GM19455 (cell line): ENCODE data around the gene MINDY4.
"Not testable (repeated sequence)": the region's sequence is repeated elsewhere in the genome, so short reads cannot be mapped to it uniquely, and the experiment has no call there.

ENCODE experiments used
- ATAC-seq: cut with Tn5 transposase; IDR thresholded peaks from one replicate; pipeline ENCODE4 v1.9.1; 2021; ENCODE audit not compliant: unreplicated experiment

The MINDY4 gene

DNA sequence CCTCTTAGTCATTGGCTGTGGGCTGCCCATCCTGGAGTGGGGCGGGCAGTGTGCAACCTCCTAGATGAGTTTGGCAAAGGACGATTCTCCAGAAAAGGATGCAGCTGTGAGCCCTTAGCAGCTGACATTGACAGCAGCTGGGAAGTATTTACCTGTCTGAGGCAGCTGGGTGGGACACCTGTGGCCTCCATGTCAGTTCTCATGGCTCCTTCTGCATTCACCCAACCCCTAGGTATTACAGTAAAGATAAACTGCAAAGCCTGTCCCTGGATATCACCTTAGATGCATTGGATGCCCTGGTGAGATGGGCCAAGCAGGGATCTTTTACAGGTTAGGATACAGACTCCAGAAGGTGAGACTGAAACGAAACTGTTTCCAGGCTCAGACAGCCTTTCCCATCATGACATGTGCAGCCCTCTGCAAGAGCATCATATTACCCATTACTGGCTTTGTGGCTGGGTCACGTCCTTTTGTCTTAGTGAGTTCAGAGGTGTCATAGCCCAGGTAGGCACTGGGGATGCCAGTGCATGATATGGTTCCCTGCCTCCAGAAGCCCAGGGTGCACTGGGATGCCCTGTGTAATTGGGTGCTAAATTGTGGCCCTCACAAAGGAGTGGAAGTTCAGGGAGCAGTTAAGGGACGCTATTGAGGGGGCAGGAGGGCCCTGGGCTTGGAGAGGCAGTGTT is 28.9 kb downstream of the MINDY4 start:
- no peak for ATAC-seq

DNA sequence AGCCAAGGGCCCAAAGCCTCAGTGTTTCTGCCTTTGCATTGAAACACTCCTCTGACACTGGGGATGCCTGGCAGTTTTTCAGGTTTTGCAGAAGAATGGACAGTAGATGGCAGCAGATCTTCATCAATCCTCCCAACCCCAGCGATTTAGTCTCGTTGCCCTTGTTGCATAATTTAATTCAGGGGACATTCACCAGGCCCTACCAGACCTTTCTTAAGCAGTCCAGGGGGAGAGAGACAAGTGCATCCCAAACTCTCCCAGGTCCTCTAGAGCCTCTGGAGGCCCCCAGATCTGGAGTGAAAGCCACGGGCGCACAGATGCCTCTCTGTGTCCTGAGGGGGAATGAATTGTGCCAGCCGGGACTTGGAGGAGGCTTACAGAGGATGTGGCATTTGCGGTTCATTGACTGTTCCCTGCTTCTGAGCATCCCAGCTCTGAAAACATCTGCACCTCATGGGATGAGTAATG is 29.6 kb downstream of the MINDY4 start:
- peak; percentile 36 for ATAC-seq

DNA sequence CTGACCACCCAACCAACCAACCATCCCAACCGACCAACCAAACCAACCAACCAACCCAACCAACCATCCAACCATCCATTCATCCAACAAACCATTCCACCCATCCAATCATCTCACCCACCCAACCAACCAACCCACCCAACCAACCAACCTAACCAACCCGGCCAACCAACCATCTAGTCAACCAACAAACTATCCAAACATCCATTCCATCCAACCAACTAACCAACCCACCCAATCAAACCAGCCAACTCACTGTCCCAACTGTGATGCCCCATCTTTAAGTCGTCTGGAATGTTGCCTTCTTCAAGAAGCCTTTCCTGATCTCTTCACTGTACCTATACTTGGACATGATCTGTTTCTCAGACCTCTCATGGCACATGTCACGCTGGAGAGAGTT is 31.6 kb downstream of the MINDY4 start:
- no peak for ATAC-seq

DNA sequence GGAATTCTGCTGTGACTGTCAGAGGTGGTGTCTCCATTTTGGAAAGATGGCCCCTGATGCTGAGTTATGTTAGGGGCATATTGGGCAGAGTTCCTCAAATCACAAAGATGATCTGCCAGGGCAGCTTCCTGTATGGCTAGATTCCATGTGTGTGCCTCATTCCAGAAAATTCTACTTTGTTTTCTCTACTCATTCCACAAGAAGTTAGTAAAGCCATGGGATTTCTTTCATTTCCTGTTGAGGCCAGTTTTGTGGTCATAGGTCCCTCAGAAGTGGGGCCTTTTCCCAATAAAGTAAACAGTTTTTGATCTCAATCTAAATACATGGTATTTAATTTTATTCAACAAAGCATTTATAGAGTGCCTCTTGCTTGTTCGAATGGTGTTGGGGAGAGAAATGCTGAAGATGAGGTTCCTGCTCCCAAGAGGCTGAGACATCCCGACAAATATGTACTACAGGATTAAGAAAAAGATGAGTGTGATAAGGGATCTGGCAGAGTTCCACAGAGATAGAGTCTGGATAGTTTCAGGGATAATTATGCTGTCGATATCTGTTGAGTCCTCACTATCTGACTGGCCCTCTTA is 33.0 kb downstream of the MINDY4 start:
- ATAC-seq, result no peak

DNA sequence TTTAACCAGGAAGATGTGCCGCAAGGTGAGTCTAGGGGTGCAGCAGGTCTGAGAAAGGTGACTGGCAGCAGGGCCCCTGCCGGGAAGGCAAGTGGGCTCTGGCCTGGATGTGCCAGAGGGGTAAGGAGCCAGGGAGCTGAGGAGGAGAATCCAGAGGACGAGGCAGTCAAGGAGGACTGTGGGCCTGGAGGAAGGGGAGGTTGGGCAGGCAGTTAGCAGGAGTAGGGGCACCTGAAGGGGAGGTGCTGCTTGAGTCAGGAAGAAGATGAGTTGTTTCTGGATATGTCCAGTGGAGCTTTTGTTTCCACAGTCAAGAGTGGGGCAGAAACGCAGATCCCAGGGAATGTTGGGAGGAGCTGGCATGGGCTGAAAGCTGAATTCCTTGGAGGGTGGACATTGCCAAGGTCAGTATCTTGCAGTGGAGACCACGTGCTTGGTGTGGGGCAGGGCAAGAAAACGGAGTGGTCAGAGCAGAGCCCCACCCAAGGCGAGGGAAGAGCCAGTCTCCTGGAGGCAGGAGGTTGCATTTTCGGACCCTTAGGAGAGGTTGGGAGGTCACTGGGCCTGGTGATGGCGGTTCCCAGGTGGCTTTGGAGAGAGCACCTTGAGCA is 34.0 kb downstream of the MINDY4 start:
- no peak for ATAC-seq

DNA sequence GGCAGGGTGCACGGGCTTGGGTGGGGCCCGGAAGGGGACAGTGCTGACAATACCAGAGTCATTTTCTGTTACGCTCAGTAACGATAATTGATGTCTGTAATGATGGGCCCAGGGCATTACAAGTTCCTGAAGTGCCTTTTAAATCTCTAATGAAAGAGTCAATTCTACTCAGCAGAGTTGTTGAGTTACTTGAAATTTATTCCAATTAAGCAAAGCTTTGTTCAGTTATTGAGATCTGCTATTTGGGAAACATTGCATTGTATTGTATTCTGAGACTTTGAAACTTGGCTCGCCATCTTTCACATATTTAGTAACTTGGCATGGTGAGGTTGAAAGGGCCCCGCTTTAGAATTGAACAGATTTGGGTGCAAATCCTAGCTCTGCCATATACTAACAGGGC is 34.7 kb downstream of the MINDY4 start:
- no peak for ATAC-seq

DNA sequence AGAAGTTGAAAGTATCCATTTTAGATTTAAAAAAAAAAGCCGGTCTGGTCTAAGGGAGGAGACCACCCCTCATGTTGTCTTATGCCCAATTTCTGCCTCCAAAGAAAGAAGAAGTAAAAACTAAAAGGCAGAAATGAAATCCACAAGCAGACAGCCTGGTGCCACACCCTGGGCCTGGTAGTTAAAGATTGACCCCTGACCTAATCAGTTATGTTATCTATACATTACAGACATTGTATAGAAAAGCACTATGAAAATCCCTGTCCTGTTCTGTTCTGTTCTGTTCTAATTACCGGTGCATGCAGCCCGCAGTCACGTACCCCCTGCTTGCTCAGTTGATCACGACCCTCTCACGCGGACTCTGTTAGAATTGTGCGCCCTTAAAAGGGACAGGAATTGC is 36.3 kb downstream of the MINDY4 start:
- ATAC-seq, result not testable (repeated sequence)

DNA sequence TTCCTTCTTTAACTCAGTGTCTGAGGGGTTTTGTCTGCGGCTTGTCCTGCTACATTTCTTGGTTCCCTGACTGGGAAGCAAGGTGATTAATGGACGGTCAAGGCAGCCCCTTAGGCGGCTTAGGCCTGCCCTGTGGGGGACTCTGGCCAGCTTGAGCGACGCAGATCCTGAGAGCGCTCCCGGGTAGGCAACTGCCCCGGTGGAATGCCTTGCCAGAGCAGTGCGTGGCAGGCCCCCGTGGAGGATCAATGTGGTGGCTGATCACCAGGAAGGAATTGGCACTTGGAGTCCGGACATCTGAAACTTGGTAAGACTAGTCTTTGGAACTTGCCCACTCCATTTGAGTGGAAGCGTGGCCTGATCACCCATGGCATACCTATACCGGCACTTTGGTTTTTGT is 36.7 kb downstream of the MINDY4 start:
- not testable (repeated sequence) for ATAC-seq

DNA sequence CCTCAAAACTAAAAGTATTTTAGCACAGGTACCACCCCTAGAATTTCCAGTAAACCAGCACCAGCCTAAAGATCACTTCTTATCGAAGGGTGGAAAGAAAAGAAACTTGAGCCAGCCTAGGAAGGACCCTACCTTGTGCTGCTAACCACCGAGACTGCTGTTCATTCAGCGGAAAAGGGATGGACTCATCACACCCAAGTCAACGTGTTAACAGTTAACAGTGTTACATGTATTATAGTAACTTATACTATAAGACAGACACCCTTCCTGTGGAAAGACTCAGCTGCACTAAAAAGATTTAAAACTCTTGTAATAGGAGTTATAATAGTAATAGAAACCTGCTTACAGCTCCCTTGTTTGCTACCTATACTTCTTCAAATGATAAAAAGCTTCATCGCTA is 39.8 kb downstream of the MINDY4 start:
- ATAC-seq, result no peak

DNA sequence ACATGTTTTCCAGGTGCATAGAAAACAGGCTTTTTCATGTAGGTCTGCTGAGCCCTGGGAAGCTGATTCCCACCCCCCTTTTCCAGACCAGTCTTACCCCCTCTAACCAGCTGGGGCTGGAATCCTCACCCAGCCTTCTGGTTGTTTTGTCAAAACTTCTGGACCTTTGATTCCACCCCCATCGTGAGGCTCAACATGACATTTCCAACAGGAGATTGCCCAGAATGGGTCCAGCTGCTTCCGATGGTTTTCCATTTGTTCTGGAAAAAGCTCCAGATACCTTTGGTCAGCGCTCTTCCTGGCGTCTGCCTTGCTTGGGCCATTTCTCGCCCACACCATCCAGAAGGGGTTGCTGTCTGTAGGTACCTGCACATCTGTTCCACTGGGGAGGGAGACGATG is 41.5 kb downstream of the MINDY4 start:
- no peak for ATAC-seq

DNA sequence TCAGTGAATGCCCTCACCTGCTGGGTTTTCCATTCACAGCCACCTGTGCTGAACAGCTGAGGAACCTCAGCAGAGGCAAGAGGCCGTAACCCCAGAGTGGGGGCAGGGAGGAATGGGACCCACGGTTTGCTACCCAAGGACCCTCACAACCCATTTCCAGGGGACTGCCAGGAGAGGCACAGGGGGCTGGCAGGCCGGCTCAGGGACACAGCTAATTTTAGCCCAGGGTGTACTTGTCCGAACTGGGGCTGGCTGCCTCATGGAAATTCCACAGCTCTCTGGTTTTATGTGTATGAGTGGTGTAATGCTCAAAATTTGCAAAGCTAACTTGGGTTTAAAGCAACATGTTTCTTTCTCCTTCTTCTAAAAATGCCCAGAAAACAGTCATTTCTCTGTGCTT is 42.2 kb downstream of the MINDY4 start:
- ATAC-seq, result no peak

DNA sequence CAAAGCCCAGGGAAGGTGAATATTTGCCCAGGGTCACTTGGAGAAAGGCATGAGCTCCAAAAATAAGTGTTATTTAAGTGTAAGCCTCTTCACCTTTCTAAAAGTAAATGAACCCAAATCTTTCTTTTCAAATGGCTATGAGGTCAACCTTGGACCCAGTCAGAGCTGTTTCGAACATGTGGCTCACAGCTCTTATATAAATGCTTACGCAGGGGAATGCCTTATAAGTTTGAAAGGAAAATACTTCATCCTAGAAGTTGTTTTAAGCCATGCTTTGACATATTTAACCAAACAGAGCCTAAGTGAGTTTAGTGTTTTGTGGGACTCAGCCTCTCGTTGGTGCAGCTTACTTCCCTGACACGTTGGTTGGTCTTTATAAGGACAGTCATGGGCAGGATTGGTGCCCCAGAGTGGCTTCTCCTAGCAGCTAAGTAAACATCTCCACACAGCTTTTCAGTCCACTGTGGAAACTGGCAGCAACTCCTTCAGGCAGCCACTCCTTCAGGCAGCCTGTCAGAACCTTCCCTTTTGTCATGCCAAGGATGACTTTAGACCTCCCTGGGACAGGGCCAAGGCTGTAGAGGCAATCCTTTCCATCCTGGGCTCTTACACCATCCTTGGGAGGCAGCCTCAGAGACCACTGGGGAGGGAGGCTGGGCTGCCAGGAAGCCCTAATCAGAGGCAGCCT is 43.6 kb downstream of the MINDY4 start:
- no peak for ATAC-seq

DNA sequence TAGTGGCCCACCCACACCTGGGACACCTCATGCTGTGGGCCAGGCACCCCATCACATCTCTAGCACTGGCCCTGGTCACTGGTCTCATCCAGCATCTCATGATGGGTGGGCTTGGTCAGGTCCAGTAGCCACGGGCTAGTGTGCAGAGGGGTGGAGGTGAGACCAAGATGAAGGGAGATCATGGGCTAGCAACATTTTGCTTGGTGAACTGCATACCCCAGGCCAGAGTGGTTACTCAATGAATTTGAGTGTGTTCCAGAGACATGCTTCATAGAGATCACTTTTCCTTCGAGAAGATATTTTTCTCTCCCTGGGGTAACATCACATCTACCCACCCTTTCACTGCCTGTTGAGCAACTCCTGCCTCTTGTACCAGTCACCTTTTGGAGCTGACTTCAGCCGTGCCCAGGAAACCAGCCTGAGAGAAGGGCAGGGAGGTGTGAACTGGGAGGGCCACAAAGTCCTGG is 44.2 kb downstream of the MINDY4 start:
- no peak for ATAC-seq

DNA sequence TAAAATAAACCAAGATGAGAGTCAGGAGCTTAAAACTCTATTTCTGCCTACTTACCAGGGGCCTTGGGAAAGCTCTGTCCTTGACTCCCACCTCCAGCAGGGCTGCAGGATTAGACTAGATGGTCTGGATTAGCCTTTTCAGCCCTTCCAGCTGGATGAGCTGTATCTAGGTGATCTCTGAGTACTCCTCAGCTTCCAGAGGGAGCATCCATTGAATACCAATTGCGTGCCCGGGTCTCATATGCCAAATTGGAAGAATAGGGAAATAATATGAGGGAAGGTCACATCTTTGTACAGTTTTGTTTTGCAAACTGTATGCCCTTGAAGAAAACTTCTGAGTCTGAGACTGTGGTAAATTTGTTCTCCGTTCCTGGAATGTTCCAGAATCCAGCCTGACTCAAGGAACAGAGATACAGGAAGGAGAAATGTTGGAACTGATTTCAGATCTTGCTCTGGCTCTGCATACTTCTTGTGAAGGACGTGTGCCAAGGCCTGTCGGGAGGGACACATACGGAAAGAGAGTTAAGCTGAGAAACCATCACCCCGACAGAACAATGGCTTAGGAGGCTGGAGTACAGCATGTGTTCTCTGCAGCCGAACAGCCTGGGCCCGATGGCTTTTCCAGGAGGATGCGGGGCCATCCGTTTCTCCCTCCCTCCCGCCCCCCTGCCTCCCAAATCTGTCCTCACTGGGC is 44.9 kb downstream of the MINDY4 start:
- ATAC-seq, result no peak

DNA sequence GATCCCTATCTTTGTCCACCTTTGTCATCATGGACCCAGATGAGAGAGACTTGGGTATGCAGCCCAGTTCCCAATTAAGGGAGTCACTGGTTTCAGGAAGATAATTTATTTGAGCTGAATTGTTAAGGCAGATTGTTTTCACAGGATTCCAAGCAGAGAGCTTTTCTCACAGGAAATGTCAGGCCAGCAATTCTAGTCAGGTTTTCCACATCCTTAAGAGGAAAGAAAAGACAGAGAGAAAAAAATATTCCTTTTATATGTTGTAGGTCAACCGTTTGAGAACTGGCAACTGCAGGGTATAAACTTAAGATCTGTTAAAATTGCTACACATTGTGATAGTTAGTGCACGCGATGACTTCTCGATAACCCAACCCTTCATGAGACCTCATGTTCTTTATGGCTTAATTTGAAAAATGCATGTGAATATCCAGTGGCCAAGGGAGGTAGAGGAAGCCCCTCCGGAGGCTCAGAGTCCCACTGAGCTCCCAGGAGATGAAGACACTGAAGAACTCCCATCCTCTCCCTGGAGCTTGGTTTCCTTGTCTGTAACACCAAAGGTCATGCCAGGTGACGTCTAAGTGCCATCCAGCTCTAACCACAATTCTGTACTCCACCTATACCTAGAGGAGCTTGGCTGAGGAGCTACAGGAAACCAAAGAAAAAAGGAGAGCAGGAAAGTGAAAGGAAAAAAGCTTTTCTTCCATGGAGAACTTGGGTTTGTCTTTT is 45.6 kb downstream of the MINDY4 start:
- no peak for ATAC-seq

DNA sequence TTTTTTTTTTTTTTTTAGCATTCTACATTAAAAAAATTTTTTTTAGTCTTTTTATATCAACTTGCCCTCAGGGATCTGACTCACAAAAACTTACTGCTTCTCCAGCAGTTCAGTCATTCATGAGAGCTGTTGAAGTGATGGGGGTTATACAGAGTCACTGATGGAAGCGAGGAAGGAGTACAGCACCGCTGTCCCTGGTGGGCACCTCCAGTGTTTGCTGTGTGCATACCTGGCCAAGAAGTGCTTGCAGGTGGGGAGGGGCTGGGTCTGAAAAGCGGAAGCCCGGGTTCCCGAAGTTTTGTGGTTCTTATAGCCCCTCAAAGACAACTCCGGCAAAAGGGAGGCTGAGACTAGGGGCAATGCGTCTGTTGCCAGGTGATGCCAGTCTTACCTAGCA is 46.2 kb downstream of the MINDY4 start:
- no peak for ATAC-seq

DNA sequence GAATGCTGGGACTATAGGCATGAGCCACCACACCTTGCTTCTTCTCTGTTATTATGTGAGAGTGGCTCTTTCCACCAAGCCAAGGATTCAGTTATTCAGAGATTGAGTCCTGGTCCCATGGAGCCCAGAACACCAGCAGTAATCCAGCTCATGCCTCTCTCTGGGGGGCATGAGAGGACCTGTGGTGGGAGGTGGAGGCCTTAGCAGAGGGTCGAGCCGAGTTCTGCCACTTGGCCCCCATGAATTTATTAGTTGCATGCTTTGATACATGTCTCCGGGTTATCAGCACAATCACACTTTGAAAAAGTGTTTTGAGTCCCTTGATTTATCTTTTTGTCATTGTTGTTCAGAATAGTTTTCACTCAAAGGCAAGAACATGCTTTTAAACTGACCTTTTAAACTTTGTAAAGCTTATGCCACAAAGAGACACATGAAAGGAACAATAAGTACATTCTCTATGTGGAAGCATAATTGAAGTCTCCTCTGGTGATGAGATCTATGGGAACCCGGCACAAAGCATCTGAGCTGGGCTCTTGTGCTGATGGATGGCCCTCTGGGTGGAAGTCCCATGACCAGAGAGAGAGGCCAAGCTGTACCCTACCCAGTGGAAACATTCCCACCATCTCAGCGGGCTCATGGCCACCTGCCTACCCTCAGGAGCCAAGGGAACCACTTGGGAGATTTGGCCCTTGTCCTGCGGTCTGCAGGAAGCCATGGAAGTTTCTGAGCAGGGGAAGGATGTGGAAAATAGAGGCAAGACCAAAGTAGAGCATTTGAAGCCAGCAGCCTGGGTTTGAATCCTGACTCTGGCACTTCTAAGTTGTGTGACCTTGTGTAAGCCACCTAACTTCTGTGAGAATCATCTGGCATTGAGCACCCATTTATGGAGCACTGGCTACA is 53.9 kb downstream of the MINDY4 start:
- no peak for ATAC-seq

DNA sequence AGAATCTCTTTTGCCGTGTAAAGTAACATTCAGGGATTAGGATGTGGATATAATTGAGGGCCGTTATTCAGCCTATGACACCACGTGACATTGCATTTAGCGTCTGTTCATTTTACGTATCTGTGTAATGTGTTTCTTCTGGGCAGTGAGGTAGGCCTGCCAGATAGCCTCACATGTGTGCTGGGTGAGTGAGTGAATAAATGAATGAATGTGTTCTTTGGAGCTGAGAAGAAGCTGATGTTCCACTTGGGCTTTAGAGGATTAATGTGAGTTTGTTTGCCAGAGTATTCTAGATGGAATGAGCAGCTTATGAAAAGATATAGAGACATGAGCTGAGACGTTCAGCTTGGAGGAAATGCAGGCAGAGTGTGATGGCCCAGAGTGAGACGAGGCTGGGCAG is 55.0 kb downstream of the MINDY4 start:
- ATAC-seq, result no peak

DNA sequence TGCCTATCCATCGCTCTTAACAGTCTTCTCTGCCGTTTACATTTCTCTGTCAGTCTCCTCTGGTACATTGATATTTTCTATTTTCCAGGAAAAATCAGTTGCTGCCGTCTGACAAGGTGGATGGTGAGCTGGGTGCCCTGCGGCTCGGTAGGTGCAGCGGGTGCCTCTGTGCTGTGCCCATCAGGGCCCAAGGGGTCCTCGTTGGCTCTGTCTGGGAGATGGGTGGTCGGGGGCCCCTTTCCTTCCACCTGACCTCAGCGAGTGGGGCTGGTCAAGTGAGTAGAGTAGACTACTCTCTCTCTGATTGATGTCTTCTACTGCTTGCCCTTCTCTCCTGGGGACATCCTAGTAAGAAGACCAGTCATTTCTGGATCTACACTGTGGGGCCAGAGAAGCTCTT is 57.4 kb downstream of the MINDY4 start:
- no peak for ATAC-seq

DNA sequence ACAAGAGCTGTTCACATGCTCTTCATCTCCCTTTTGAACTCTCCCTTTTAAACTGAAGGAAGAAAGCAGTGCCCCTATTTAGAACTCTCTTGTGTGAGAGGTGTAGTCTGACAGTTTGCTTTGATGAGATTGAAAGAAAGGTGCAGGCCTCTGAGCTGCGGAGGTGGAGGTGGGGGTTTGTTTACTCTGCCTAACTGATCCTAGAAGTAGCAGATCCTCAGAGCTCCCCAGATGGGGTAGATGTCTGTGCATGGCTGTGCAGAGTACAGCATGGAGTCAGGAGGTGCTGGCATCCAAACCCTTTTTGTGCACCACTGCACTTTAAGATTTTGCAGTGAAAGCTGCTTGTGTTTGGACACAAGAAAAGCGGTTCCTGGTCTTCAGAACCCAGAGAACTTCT is 58.3 kb downstream of the MINDY4 start:
- ATAC-seq, result no peak
